Aorta (tissue), 5 donors: Measurements from ENCODE around the gene CDH12. TPM values are rescaled to one million over a fixed set of nuclear protein-coding genes. Genes with fewer than 3 reads are reported as not detected.
"Not testable (repeated sequence)": the region's sequence is repeated elsewhere in the genome, so short reads cannot be mapped to it uniquely, and the experiment has no call there.

Experiments used
- ATAC-seq: fragments of 200-7000 bp; cut with Tn5 transposase; one replicate; pipeline ENCODE4 v1.9.1; 2022; ENCODE audit warnings: moderate library complexity; ENCODE audit not compliant: low FRiP score
- DNase-seq, 2 donors: peaks; one replicate each; pipeline ENCODE4 v3.0.0-alpha.2; 2020
- H3K27ac ChIP-seq, 2 donors: one replicate each; pipeline ENCODE4 v1.5.1; 2013; ENCODE audit warnings: low read length in 2 of 2, mild to moderate bottlenecking in 2 of 2, moderate library complexity in 2 of 2, control low read depth in 1 of 2, inconsistent platforms in 1 of 2, low read depth in 1 of 2
- H3K27me3 ChIP-seq, 2 donors: one replicate each; pipeline ENCODE4 v1.6.1; 2013; ENCODE audit warnings: control low read depth in 1 of 2, low read length in 1 of 2, mild to moderate bottlenecking in 1 of 2, moderate library complexity in 1 of 2; ENCODE audit not compliant: insufficient read depth in 2 of 2, control insufficient read depth in 1 of 2
- H3K36me3 ChIP-seq, 2 donors: one replicate each; pipeline ENCODE4 v1.6.1; 2013; ENCODE audit warnings: control low read depth in 1 of 2, low read length in 1 of 2, mild to moderate bottlenecking in 1 of 2; ENCODE audit not compliant: insufficient read depth in 2 of 2, control insufficient read depth in 1 of 2
- H3K4me1 ChIP-seq, 2 donors: one replicate each; pipeline ENCODE4 v1.6.1; 2013; ENCODE audit warnings: low read length in 2 of 2, control low read depth in 1 of 2, mild to moderate bottlenecking in 1 of 2, moderate library complexity in 1 of 2; ENCODE audit not compliant: insufficient read depth in 2 of 2, control insufficient read depth in 1 of 2
- H3K4me3 ChIP-seq, 2 donors: one replicate each; pipeline ENCODE4 v1.5.1; 2013; ENCODE audit warnings: low read length in 2 of 2, control low read depth in 1 of 2, mild to moderate bottlenecking in 1 of 2
- H3K9me3 ChIP-seq: one replicate; pipeline ENCODE4 v1.6.1; 2013; ENCODE audit warnings: mild to moderate bottlenecking, low read length; ENCODE audit not compliant: control insufficient read depth
- WGBS, 2 donors: extraction: QIAGEN DNeasy Blood & Tissue Kit; methylation state at CpG; one replicate each; pipeline ENCODE4 v1.1.7; 2013; 5-methylcytosine and 5-hydroxymethylcytosine counted together
- intact Hi-C, 2 donors: fragments of 100-400 bp; cut with DNase I; formaldehyde crosslinking; loops; one replicate each; pipeline versions ENCODE4 v1.14.2 to v1.15.0; 2022
- polyA plus RNA-seq, 2 donors: library from polyadenylated mRNA; stranded (reverse); fragments of 200-250 nt; gene quantifications; one replicate each; pipeline ENCODE4 v1.2.3, GENCODE V29; 2013
- total RNA-seq, 2 donors: library from RNA; stranded (reverse); fragmentation: NEBNext Ultra II Directional; extraction: Animal tissue kit (Norgen Biotek cat#: 25700); gene quantifications; one replicate each; pipeline ENCODE4 v1.2.1, GENCODE V29; 2021
- donor health status: healthy with polysubstance abuse.
- donor health status: Bipolar disorder and iron deficiency.
- donor health status: DM: no; HTN: no; CAD: no.
- donor health status: DM: no; HTN: no; CAD: no.
- donor health status: DM: yes; HTN: yes; CAD: no.

The CDH12 gene
- total and polyA plus RNA-seq, 4 donors, result not detected

GRCh38 chr5:22139662-22140300 lies 713.4 kb downstream of the CDH12 start:
- H3K27ac ChIP-seq, ATAC-seq, H3K36me3 ChIP-seq, H3K4me1 ChIP-seq, intact Hi-C loops, H3K9me3 ChIP-seq, H3K27me3 ChIP-seq, H3K4me3 ChIP-seq, DNase-seq: not testable (repeated sequence)
- 21% methylated on average over 6 of the region's 6 CpGs for WGBS, 2 donors

DNA sequence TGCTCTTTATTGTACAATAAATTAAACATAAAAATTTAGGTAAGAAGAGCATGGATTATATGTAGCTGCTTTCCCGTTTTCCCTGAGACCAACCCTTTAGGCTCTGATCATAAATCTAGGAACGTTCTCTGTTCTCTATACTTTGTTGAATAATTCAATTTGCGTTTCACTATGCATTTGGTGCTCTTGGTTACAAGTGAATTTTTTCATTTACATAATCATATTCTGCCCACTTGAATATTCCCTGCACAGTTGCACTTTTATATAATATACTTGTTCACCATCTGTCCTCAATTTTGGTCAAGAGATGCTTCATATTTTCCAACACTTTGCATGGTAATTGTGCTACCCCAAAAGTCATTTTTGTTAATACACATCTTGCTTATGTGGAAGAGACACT lies 741.8 kb downstream of the CDH12 start:
- no peak overlapping the region for H3K4me3 ChIP-seq
- DNase-seq (no peak), ATAC-seq (no peak)
- WGBS, 2 donors, result 85 to 87% methylated on average over 3 of the region's 3 CpGs
- no peaks in the 10 kb centered on the region for H3K4me1 ChIP-seq
- H3K27ac ChIP-seq, result no peak overlapping the region
- H3K36me3 ChIP-seq, result no peaks in the 10 kb centered on the region
- no peaks in the 10 kb centered on the region for H3K9me3 ChIP-seq
- no peaks in the 10 kb centered on the region for H3K27me3 ChIP-seq
- intact Hi-C loops, result no loop called here

DNA sequence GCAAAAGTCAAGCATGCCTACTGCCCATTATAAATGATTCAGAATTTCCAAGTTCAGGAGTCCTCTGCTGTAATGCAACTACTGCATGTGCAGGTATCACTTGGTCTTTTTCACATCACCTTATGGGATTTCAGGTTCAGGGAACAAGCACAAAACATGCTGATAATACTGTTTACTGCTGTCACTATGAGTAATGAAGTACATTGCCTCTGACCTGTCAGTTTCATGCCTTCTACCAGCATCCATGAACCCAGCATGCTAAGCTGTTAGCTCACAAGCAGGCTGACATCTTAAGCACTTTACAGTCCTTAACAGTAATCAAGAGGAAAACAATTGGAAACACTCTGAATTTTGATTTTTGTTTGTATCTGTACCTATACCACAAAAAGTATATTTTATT lies 743.8 kb downstream of the CDH12 start:
- no peak for ATAC-seq
- Histone ChIP-seq H3K27me3 (no peaks in the 10 kb centered on the region), H3K9me3 (no peaks in the 10 kb centered on the region), H3K36me3 (no peaks in the 10 kb centered on the region), H3K4me3 (no peak overlapping the region), H3K27ac (no peak overlapping the region), H3K4me1 (no peaks in the 10 kb centered on the region)
- intact Hi-C loops, result no loop called here
- DNase-seq, result no peak

GRCh38 chr5:22108545-22108944 lies 744.6 kb downstream of the CDH12 start:
- H3K4me1 ChIP-seq, result no peaks in the 10 kb centered on the region
- H3K4me3 ChIP-seq, result no peak overlapping the region
- no peaks in the 10 kb centered on the region for H3K9me3 ChIP-seq
- H3K36me3 ChIP-seq, result no peaks in the 10 kb centered on the region
- ATAC-seq, result no peak
- intact Hi-C loops, result no loop called here
- DNase-seq, result no peak
- no peak overlapping the region for H3K27ac ChIP-seq
- H3K27me3 ChIP-seq, result no peaks in the 10 kb centered on the region

DNA sequence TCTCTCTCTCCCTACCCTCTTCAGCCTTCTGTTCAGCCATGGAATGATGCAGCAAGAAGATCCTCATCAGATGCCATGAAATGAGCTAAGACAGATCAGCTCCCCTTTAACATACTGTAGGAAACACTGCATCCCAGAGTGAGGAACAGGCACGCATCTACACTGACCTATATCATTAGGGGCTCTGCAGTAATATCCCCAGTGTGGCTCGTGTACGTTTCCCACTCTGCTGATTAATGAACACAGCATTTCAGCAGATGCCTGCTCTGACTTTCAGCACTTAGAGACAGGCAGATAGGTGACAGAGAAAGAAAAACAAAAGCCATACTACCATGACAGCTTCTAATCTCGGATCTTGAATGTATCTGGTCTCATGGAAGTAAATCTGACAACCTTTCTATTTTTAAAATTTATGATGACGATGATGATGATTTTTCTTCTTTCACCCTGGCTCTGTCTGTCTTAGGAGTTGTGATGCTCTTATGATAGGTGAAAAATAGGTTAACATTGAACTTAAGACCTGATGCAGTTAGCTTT lies 750.3 kb downstream of the CDH12 start:
- H3K27me3 ChIP-seq, result no peaks in the 10 kb centered on the region
- WGBS, 2 donors, result 35 to 39% methylated on average over 5 of the region's 5 CpGs
- no peak for ATAC-seq

DNA sequence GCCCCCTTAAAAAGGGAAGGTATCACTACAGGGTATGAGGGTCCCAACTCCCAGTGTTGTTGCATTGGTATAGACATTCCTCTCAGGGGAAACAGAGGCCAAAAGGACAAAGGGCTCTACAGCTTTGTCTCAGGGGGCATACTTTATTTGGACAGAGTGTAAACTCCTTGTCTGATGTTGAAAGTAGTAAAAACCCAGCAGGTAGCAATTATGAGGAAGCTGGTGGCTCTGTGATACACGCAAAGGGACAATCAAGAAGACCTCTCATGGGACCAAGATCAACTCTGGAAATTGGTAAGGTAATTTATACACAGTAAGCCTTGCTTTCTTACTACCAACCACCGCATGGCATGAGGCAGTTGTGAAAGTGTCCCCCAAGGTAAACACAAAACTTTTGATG lies 764.6 kb downstream of the CDH12 start:
- intact Hi-C loops, result no loop called here
- ATAC-seq (no peak), DNase-seq (no peak)
- Histone ChIP-seq H3K4me3 (no peak overlapping the region), H3K27ac (no peak overlapping the region), H3K4me1 (no peaks in the 10 kb centered on the region), H3K27me3 (no peaks in the 10 kb centered on the region), H3K36me3 (no peaks in the 10 kb centered on the region), H3K9me3 (no peaks in the 10 kb centered on the region)
- WGBS, 2 donors, result 74 to 76% methylated on average over 2 of the region's 2 CpGs

More for the DNA sequence above, 750.3 kb downstream of the CDH12 start:
- no peaks in the 10 kb centered on the region for H3K36me3 ChIP-seq
- no peak overlapping the region for H3K4me3 ChIP-seq
- intact Hi-C loops, result no loop called here
- H3K4me1 ChIP-seq, result no peaks in the 10 kb centered on the region
- H3K9me3 ChIP-seq, result no peaks in the 10 kb centered on the region
- H3K27ac ChIP-seq, result no peak overlapping the region
- DNase-seq, result no peak

- Histone ChIP-seq H3K4me1 (no peaks in the 10 kb centered on the region), H3K9me3 (no peaks in the 10 kb centered on the region), H3K27ac (no peak overlapping the region), H3K36me3 (no peaks in the 10 kb centered on the region), H3K27me3 (no peaks in the 10 kb centered on the region), H3K4me3 (no peak overlapping the region)
- intact Hi-C loops, result no loop called here
- WGBS, 2 donors, result 42 to 55% methylated on average over 3 of the region's 3 CpGs
- no peak for ATAC-seq
- DNase-seq, result no peak
These were observed 773.6 kb downstream of the CDH12 start for GRCh38 chr5:22079566-22079965.

DNA sequence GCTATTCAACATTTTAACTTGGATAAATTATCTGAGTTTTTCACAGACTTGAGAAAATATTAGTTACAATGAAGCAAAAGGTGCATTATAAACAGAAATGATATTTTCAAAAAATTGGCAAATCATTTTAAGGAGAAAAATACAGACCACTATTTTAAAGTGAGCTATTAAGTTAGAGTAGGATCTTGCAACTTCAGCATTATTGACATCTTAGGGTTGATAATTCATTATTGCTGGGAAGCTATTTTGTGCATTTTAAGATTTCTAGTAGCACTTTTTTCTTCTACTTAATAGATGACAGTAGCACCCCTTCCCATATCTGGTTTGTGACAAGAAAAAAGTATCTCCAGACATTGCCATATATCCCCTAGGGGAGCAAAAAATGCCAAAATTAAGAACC lies 774.1 kb downstream of the CDH12 start:
- no peak overlapping the region for H3K4me3 ChIP-seq
- H3K27me3 ChIP-seq, result no peaks in the 10 kb centered on the region
- no peak overlapping the region for H3K27ac ChIP-seq
- ATAC-seq (no peak), DNase-seq (no peak)
- no peaks in the 10 kb centered on the region for H3K4me1 ChIP-seq
- intact Hi-C loops, result no loop called here
- no peaks in the 10 kb centered on the region for H3K9me3 ChIP-seq
- H3K36me3 ChIP-seq, result no peaks in the 10 kb centered on the region

GRCh38 chr5:22076586-22076985 lies 776.6 kb downstream of the CDH12 start:
- Histone ChIP-seq H3K4me3 (no peak overlapping the region), H3K27ac (no peak overlapping the region), H3K4me1 (no peaks in the 10 kb centered on the region), H3K36me3 (no peaks in the 10 kb centered on the region), H3K9me3 (no peaks in the 10 kb centered on the region), H3K27me3 (no peaks in the 10 kb centered on the region)
- no peak for ATAC-seq
- intact Hi-C loops, result no loop called here
- DNase-seq, result no peak
- 68 to 76% methylated on average over 3 of the region's 3 CpGs for WGBS, 2 donors
